CMK (cell line): Measurements from ENCODE around the gene PPP2R3C.
"Not testable (repeated sequence)": the region's sequence is repeated elsewhere in the genome, so short reads cannot be mapped to it uniquely, and the experiment has no call there.

Experiments
- DNase-seq: peaks from one replicate; pipeline ENCODE4 v3.0.0-alpha.2; 2010; ENCODE audit warnings: low read depth

PPP2R3C gene

GRCh38 chr14:35124127-35124526 lies 2.3 kb upstream of the PPP2R3C start:
- no peak for DNase-seq

- no peak for DNase-seq
Measured at GRCh38 chr14:35123388-35123703, 1.6 kb upstream of the PPP2R3C start.

- no peak for DNase-seq
Measured at GRCh38 chr14:35122696-35123387, 1.1 kb upstream of the PPP2R3C start.

GRCh38 chr14:35121026-35121886 lies 534 bp downstream of the PPP2R3C start:
- DNase-seq, result no peak

GRCh38 chr14:35117112-35117511 lies 4.7 kb downstream of the PPP2R3C start:
- DNase-seq, result no peak

- DNase-seq, result no peak
Measured at GRCh38 chr14:35116242-35116641, 5.5 kb downstream of the PPP2R3C start.

- no peak for DNase-seq
Measured at GRCh38 chr14:35114036-35114435, 7.8 kb downstream of the PPP2R3C start.

GRCh38 chr14:35113308-35113950 lies 8.4 kb downstream of the PPP2R3C start:
- no peak for DNase-seq

GRCh38 chr14:35112641-35113040 lies 9.1 kb downstream of the PPP2R3C start:
- no peak for DNase-seq

- no peak for DNase-seq
Measured at GRCh38 chr14:35107866-35108265, 13.9 kb downstream of the PPP2R3C start.

- not testable (repeated sequence) for DNase-seq
Measured at GRCh38 chr14:35094645-35095044, 27.1 kb downstream of the PPP2R3C start.

- no peak for DNase-seq
Measured at GRCh38 chr14:35088514-35088913, 33.3 kb downstream of the PPP2R3C start.

- DNase-seq, result no peak
Measured at GRCh38 chr14:35085441-35085840, 36.3 kb downstream of the PPP2R3C start.

- no peak for DNase-seq
Measured at GRCh38 chr14:35083530-35084150, 38.1 kb downstream of the PPP2R3C start.

GRCh38 chr14:35079742-35080141 lies 42.0 kb downstream of the PPP2R3C start:
- no peak for DNase-seq

- no peak for DNase-seq
Measured at GRCh38 chr14:35078082-35078481, 43.7 kb downstream of the PPP2R3C start.

GRCh38 chr14:35073486-35073885 lies 48.3 kb downstream of the PPP2R3C start:
- DNase-seq, result no peak

- no peak for DNase-seq
Measured at GRCh38 chr14:35072226-35072625, 49.6 kb downstream of the PPP2R3C start.

GRCh38 chr14:35068238-35069012 lies 53.4 kb downstream of the PPP2R3C start:
- no peak for DNase-seq

- not testable (repeated sequence) for DNase-seq
Measured at GRCh38 chr14:35065731-35066130, 56.1 kb downstream of the PPP2R3C start.

GRCh38 chr14:35061113-35061791 lies 60.5 kb downstream of the PPP2R3C start:
- not testable (repeated sequence) for DNase-seq
